Neural crest cell (in vitro differentiated cells): ENCODE data around the gene SSRP1. TPM values are rescaled to one million over a fixed set of nuclear protein-coding genes. Genes with fewer than 3 reads are reported as not detected.

ENCODE experiments used
- DNase-seq: peaks from one replicate; pipeline ENCODE4 v3.0.0; 2021; ENCODE audit warnings: low read depth, mixed read lengths, low spot score
- H3K27ac Mint-ChIP-seq: one replicate; pipeline ENCODE4 v1.8.0; 2021; ENCODE audit warnings: mild to moderate bottlenecking, mixed read lengths; ENCODE audit not compliant: unreplicated experiment
- H3K27me3 Mint-ChIP-seq: 2 replicates; pipeline ENCODE4 v1.8.0; 2021; ENCODE audit warnings: low read depth, mild to moderate bottlenecking, mixed read lengths
- H3K36me3 Mint-ChIP-seq: 2 replicates; pipeline ENCODE4 v1.8.0; 2021; ENCODE audit warnings: low read depth, mild to moderate bottlenecking, mixed read lengths
- H3K4me1 Mint-ChIP-seq: 2 replicates; pipeline ENCODE4 v1.8.0; 2021; ENCODE audit warnings: mixed read lengths
- H3K4me3 Mint-ChIP-seq: one replicate; pipeline ENCODE4 v1.8.0; 2021; ENCODE audit warnings: mild to moderate bottlenecking, mixed read lengths
- H3K9me3 Mint-ChIP-seq: 2 replicates; pipeline ENCODE4 v1.8.0; 2021; ENCODE audit warnings: mixed read lengths
- total RNA-seq: library from RNA; stranded (reverse); gene quantifications from 2 replicates; pipeline ENCODE4 v1.2.1, GENCODE V29; 2021
- TF ChIP-seq, protein P1 (sequence below): fragments of 200-600 bp; sonication (generic); conservative IDR thresholded peaks from 2 replicates; pipeline ENCODE4 v1.5.0; 2021; ENCODE audit warnings: antibody characterized with exemption, mild to moderate bottlenecking

The SSRP1 gene
- total RNA-seq, 1 donor from 2014 or later: 280 TPM

DNA sequence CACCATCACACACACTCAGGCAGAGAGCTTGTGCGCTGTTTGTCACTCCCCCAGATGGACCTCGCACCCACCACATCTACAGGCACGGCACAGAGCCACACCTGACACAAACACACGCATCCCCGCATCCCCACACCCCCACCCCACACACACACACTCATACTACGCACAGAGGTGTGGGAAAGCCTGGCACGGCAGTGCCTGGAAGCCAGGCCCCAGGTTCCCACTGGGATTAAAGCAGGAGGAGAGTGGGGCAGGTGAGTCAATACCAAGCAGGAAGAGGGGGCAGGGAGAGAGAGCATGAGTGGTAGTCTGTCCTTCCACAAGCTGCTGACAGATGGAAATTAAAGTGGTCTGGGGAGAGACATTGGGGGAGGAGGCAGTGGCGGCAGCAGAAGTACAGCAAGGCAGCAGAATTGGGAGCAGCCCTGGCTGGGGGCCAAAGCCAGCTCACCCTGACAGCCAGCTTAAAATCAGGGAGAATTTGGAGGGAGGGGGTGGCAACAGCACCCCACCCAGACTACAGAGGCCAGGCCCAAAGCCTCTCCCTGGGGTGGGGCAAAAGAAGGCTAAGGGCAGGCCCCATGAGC lies 31.6 kb downstream of the SSRP1 start:
- Mint-ChIP-seq H3K27me3 (no peaks in the 10 kb centered on the region), H3K36me3 (peaks cover 24% of the 10 kb centered on the region), H3K27ac (no peak overlapping the region), H3K9me3 (no peaks in the 10 kb centered on the region), H3K4me1 (no peaks in the 10 kb centered on the region), H3K4me3 (no peak overlapping the region)
- TF ChIP-seq, protein P1, sequence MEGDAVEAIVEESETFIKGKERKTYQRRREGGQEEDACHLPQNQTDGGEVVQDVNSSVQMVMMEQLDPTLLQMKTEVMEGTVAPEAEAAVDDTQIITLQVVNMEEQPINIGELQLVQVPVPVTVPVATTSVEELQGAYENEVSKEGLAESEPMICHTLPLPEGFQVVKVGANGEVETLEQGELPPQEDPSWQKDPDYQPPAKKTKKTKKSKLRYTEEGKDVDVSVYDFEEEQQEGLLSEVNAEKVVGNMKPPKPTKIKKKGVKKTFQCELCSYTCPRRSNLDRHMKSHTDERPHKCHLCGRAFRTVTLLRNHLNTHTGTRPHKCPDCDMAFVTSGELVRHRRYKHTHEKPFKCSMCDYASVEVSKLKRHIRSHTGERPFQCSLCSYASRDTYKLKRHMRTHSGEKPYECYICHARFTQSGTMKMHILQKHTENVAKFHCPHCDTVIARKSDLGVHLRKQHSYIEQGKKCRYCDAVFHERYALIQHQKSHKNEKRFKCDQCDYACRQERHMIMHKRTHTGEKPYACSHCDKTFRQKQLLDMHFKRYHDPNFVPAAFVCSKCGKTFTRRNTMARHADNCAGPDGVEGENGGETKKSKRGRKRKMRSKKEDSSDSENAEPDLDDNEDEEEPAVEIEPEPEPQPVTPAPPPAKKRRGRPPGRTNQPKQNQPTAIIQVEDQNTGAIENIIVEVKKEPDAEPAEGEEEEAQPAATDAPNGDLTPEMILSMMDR: no peak
- DNase-seq: no peak

DNA sequence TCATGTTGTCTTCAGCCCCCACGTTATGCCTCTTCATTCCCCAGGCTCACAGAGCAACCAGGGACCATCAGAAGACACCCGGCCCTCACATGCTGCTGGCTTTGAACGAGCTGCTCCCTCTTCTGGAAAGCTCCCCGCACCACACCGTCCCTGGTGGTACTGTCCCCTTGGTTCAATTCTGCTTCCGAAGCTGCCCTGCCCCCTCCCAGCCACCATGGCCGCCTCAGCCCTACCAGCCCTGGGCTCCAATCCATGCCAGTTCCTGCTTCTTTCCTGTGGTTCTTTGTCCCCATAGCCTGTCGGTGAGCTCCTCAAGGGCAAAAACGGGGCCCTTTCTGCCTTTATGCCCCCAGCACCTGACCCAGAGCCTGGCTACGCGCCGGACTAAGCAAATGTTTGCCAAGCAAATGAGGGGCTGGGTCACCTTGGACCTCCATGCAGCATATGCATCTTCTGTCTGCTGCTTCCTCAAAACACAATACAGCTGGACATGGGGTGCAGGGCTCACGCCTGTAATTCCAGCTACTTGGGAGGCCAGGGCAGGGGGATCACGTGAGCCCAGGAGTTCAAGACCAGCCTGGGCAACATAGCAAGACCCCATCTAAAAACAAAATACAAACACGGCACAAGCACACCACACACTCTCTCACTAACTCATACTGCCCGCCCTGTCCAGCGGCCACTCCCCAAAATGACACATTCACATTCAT lies 32.3 kb downstream of the SSRP1 start:
- TF ChIP-seq, protein P1: no peak
- no peak for DNase-seq
- Mint-ChIP-seq H3K36me3 (peaks cover 25% of the 10 kb centered on the region), H3K4me3 (no peak overlapping the region), H3K27ac (no peak overlapping the region), H3K9me3 (no peaks in the 10 kb centered on the region), H3K27me3 (no peaks in the 10 kb centered on the region), H3K4me1 (no peaks in the 10 kb centered on the region)

DNA sequence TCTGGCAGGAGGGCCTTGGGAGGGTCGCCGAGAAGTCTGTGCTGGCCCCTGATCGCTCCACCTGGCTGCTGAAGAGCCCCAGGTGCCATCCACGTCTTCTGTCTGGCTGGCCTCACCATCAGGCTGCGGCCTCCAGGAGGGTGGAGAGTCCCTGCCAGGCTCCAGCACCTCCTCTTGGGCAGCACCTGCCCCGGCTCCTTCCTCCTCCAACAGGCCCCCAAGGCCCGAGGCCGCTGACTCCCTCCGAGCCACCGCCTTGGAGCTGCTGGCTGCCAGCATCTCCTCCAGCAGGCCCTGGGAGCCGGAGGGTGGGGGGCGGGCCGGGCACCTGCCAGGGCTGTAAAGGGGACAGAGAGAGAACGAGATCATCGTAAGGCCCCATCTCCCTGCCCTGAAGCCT lies 33.2 kb downstream of the SSRP1 start:
- H3K4me1 Mint-ChIP-seq: no peaks in the 10 kb centered on the region
- H3K36me3 Mint-ChIP-seq: peaks cover 33% of the 10 kb centered on the region
- TF ChIP-seq, protein P1: no peak
- no peak overlapping the region for H3K27ac Mint-ChIP-seq
- no peaks in the 10 kb centered on the region for H3K27me3 Mint-ChIP-seq
- no peak overlapping the region for H3K4me3 Mint-ChIP-seq
- no peaks in the 10 kb centered on the region for H3K9me3 Mint-ChIP-seq
- DNase-seq: no peak

DNA sequence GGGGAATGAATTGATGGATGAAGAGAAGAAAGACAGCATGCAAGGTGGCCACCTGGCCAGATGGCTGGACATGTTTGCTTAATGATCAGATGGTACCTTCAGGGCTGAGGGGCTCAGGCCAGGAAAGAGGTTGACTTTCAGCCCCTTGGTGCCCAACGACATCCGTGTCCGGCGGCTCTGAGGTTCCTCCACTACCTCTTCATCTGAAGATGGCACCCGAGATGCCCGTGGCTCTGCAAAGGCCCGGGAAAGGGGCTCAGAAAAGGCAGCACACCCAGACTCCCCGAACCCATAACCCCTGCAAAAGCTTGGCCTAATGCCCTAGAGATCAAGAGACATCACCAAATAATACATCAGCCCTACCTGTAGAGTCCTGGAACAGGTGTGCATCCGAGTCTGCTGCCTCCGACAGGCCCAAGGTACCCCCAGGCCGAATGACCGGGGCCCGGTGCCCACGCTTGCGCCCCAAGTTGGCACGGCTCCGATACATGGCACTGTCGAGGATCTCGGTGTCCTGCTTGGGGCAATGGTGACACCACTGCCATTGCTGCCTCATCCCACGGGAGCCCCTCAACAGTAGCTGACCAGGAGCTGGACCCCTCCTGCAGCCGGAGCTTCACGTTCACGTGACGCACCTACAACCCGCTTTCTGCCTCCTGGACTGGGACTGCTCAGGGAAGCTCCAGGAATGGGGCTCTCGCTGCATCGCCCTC lies 33.8 kb downstream of the SSRP1 start:
- Mint-ChIP-seq H3K36me3 (peaks cover 37% of the 10 kb centered on the region), H3K27ac (no peak overlapping the region)

DNA sequence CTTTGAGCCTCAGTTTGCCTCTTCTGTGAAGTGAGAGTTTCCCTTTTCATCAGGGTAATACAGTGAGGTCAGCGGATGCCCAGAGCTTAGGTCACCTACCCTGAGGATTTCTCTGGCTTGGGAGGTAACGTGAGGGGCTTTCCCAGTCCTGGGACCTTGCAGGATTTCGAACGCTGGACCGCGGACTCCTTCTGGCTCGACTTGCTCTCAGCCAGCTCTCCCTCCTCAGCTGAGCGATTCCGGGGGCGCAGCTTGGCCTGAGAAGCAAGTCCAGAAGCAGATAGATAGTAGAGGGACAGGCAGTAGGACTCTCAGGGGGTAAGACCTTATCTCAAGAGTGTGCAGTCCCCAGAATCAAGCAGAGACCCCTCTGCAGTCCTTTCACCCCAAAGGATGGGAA lies 34.9 kb downstream of the SSRP1 start:
- no peak for DNase-seq
- Mint-ChIP-seq H3K27ac (no peak overlapping the region), H3K27me3 (no peaks in the 10 kb centered on the region), H3K9me3 (no peaks in the 10 kb centered on the region), H3K4me3 (no peak overlapping the region), H3K36me3 (peaks cover 41% of the 10 kb centered on the region), H3K4me1 (no peaks in the 10 kb centered on the region)
- TF ChIP-seq, protein P1: no peak

More for the DNA sequence above, 33.8 kb downstream of the SSRP1 start:
- TF ChIP-seq, protein P1: no peak
- DNase-seq: no peak
- Mint-ChIP-seq H3K4me1 (no peaks in the 10 kb centered on the region), H3K9me3 (no peaks in the 10 kb centered on the region), H3K27me3 (no peaks in the 10 kb centered on the region), H3K4me3 (no peak overlapping the region)
